Measurements from ENCODE around the gene DIPK1B.

- TF ChIP-seq CTCF (IDR thresholded peaks at IDR 0.05; ENCODE audit: borderline replicate concordance, extremely low read depth, low read length, poor library complexity, severe bottlenecking) = no peak
- TF ChIP-seq EZH2 (IDR thresholded peaks at IDR 0.05; ENCODE audit: borderline replicate concordance, low read depth, low read length, severe bottlenecking) = no peak
These were observed 46.5 kb upstream of the DIPK1B start for GRCh38 chr9:136665704-136666371.
